ENCODE data around the gene RYK.

DNA sequence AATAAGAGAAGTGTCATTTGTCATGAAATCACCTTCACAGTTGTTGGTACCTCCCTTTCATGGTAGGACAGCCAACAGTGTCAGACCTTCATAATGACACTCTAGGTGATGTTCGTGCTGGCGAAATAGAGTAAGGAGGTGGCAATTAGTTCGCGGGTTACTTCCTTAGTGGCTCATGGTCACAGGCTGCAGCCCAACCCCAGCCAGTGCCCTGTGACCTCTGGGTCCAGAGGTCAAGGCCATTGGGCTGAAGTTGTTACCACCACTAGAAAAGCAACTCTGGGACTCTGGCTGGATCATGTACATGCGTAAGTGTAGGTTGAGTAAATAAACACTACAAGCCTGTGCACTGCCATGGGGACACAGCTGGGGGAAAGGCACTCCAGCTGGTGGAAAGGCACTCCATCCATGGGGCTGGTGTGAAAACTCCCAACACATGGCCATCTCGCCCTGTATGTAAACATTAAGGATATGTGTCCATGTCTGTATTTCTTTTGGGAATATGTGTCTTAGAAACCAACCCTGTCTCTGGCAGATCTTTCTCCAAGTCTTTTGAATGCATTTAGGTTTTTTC lies 106.7 kb downstream of the RYK start:
- TF ChIP-seq CREB1 (IDR thresholded peaks at IDR 0.05; ENCODE audit: low read depth) (no peak), RAD21 (IDR thresholded peaks at IDR 0.05; ENCODE audit: low read depth) (no peak), EGR1 (IDR thresholded peaks at IDR 0.05) (no peak), YY1 (IDR thresholded peaks at IDR 0.05; ENCODE audit: low read depth) (no peak), FOXM1 (IDR thresholded peaks at IDR 0.05; ENCODE audit: borderline replicate concordance, low read depth) (no peak), CEBPB (IDR thresholded peaks at IDR 0.05) (no peak), NFIC (IDR thresholded peaks at IDR 0.05) (no peak), TCF12 (IDR thresholded peaks at IDR 0.05; ENCODE audit: low read depth) (no peak)

All from Ishikawa (cell line).